A549 treated with DMSO at 1 μM for 4 hours (cell line): ENCODE data around the gene METTL2A. TPM values are rescaled to one million over a fixed set of nuclear protein-coding genes. Genes with fewer than 3 reads are reported as not detected.

ENCODE experiments used
- total RNA-seq: library from RNA; stranded (reverse); fragments of 200-300 nt; extraction: Qiagen RNA extraction; gene quantifications from 5 replicates; pipeline ENCODE4 v1.2.3, GENCODE V29; 2022; ENCODE audit warnings: low read depth

The METTL2A gene, protein sequence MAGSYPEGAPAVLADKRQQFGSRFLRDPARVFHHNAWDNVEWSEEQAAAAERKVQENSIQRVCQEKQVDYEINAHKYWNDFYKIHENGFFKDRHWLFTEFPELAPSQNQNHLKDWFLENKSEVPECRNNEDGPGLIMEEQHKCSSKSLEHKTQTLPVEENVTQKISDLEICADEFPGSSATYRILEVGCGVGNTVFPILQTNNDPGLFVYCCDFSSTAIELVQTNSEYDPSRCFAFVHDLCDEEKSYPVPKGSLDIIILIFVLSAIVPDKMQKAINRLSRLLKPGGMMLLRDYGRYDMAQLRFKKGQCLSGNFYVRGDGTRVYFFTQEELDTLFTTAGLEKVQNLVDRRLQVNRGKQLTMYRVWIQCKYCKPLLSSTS
- 25.1 to 34.3 TPM (median 32.0 TPM) in 5 replicates for total RNA-seq

DNA sequence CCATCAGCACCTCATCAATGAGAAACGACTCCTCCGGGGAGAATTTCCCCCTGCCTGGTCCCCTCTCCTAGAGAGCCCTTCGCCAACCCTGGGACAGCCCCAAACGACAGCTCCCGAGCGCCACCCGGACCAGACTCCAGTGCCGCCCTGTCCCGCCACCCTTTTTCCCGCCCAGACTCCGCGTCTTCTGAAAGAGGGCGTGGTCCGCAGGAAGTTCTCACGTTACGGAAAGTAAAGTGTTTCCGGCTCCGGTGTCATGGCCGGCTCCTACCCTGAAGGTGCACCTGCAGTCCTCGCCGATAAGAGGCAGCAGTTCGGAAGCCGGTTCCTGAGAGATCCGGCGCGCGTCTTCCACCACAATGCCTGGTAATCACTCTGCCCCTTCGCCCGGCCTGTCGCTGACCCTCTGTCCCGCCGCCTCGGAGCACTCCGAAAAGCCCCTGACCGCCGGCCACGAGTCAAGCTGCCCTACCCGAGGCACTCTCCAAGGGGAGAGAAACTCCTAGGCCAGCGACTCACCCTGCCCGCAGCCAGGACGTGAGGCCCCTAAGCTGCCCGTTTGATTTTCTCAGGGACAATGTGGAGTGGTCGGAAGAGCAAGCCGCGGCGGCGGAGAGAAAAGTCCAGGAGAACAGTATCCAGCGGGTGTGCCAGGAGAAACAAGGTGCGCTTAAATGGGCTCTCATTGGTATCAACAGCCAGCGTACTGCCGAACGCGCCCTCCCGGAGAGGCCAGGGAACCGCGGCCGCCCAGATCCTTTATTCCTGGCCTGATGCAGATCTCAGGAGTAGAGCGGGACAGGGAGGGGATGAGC lies at the start of gene METTL2A:
TSS of gene METTL2A (plus strand) at position 251 of the 815 bp plus-strand sequence. CDS start at position 257, 6 bp downstream.

DNA sequence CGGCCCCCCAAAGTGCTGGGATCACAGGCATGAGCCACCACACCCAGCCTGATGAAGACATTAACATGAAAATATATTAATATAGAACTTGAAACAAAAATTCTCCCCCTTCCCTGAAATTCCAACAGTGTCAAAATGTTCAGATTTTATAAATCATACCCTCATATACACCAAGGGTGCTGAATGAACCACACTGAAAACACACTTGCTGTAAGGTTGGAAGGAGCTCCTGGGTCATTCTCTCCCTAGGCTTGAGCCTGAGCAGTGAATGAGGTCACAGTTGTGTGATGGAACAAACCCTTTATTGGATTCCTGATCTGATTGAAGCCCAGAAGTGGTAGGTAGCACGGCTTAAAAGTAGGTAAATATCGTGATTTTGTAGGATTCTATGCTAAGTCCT lies 43.4 kb upstream of the METTL2A start, which contains the start of gene EFCAB3:
TSS of gene EFCAB3 (plus strand) at position 301 of the 400 bp plus-strand sequence. CDS start 2,427 bp downstream, outside the sequence.

DNA sequence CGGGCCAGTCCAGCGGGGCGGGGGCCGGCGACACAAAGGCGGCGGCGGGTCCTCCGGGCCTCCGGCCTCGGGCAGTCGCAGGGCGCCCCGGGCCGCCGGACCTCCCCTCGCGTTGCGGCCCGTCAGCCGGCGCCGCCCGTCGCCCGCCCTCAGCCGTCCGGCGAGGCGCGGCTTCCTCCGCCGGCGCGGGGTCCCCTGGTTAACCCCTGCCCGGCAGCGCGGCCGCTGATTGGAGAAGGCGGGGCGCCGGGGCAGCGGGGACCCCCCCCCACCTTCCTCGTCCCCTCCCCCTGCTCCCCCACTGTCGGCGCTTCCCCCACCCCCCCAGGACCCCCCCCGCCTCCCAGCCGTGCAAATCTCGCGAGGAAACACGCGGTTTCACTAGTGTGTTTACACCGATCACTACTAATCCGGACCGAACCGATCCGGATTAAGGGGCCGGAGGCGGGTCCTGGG lies 54.8 kb downstream of the METTL2A start, which contains the start of gene TLK2:
TSS of gene TLK2 (plus strand) at position 402 of the 456 bp plus-strand sequence. CDS start 2,301 bp downstream, outside the sequence.

Other genes with a start within 250 kb of the METTL2A start
- not detected in 5 replicates for gene EFCAB3, start 43.3 kb upstream of the METTL2A start, total RNA-seq
- 27.8 to 36.5 TPM (median 31.7 TPM) in 5 replicates for gene TLK2, start 54.9 kb downstream of the METTL2A start, total RNA-seq
- gene MRC2, start 203.8 kb downstream of the METTL2A start, total RNA-seq = 38.2 to 64.6 TPM (median 52.8 TPM) in 5 replicates